ENCODE measurements around the gene CORO2B.

Gene CORO2B

GRCh38 chr15:68574046-68574445 lies 4.7 kb upstream of the CORO2B start (continued):
- TF ChIP-seq CREB5 (CRISPR knock-in tag; IDR thresholded peaks at IDR 0.05; ENCODE audit: low read depth) (no peak), PPARA (CRISPR knock-in tag; IDR thresholded peaks at IDR 0.05; ENCODE audit: borderline replicate concordance) (no peak)

- ATAC-seq, result no peak
- TF ChIP-seq PPARA (CRISPR knock-in tag; IDR thresholded peaks at IDR 0.05; ENCODE audit: borderline replicate concordance), result no peak
- peak; percentile 77; the same call in 1 of the 2 replicates for TF ChIP-seq ZFP3 (CRISPR knock-in tag; IDR thresholded peaks at IDR 0.05)
These were observed 4.2 kb upstream of the CORO2B start for GRCh38 chr15:68574629-68575028.

- no peak for ATAC-seq
- TF ChIP-seq ZFP30 (CRISPR knock-in tag; IDR thresholded peaks at IDR 0.05), result no peak
- no peak for TF ChIP-seq PATZ1 (CRISPR knock-in tag; IDR thresholded peaks at IDR 0.05; ENCODE audit: borderline replicate concordance)
- no peak for TF ChIP-seq CREB5 (CRISPR knock-in tag; IDR thresholded peaks at IDR 0.05; ENCODE audit: low read depth)
- no peak for TF ChIP-seq POU6F1 (CRISPR knock-in tag; IDR thresholded peaks at IDR 0.05; ENCODE audit: borderline replicate concordance, low read depth)
- no peak for TF ChIP-seq TSHZ2 (CRISPR knock-in tag; IDR thresholded peaks at IDR 0.05)
- no peak for TF ChIP-seq OSR1 (CRISPR knock-in tag; IDR thresholded peaks at IDR 0.05)
- no peak for TF ChIP-seq CSDC2 (CRISPR knock-in tag; IDR thresholded peaks at IDR 0.05)
- no peak for TF ChIP-seq TCF4 (CRISPR knock-in tag; IDR thresholded peaks at IDR 0.05; ENCODE audit: borderline replicate concordance)
- no peak for TF ChIP-seq ZC3H10 (CRISPR knock-in tag; IDR thresholded peaks at IDR 0.05)
- TF ChIP-seq ZNF8 (CRISPR knock-in tag; IDR thresholded peaks at IDR 0.05), result no peak
- no peak for TF ChIP-seq ARNTL (CRISPR knock-in tag; IDR thresholded peaks at IDR 0.05; ENCODE audit: borderline replicate concordance, low read depth)
- no peak for TF ChIP-seq PPARA (CRISPR knock-in tag; IDR thresholded peaks at IDR 0.05; ENCODE audit: borderline replicate concordance)
- no peak for TF ChIP-seq RARB (CRISPR knock-in tag; IDR thresholded peaks at IDR 0.05)
- TF ChIP-seq CSRNP3 (CRISPR knock-in tag; IDR thresholded peaks at IDR 0.05), result no peak
- no peak for TF ChIP-seq SNAI2 (CRISPR knock-in tag; IDR thresholded peaks at IDR 0.05)
- TF ChIP-seq ISL1 (CRISPR knock-in tag; IDR thresholded peaks at IDR 0.05), result no peak
- no peak for TF ChIP-seq ZNF565 (CRISPR knock-in tag; conservative IDR thresholded peaks at IDR 0.05; ENCODE audit: low read depth)
- TF ChIP-seq ZNF70 (CRISPR knock-in tag; IDR thresholded peaks at IDR 0.05), result no peak
These were observed 2.4 kb upstream of the CORO2B start for GRCh38 chr15:68576235-68576892.

Data from SK-N-SH treated with all-trans-retinoic acid at 6 μM for 48 hours (cell line).